Measurements from ENCODE around the gene SETBP1.

The SETBP1 gene

DNA sequence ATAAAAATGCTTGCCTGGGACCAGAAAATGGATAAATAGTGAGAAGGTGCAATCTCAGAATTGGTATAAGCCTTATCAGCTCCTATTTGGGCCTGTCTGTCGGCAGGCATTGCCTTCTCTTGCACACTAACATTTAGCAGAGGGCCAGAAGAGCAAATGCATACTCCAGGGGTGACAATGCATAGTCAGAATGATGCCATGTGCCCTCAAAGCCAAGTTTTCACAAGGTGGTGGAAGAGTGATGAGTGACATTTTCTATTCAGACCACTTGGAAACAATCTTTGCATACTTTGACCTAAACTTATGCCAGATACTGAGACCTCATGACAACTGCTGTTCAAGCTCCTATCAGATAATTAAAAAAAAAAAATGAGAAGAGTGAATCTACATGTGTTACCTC lies 276.3 kb downstream of the SETBP1 start:
- FAIRE-seq (no peak), DNase-seq (ENCODE audit: insufficient read length, low spot score) (no peak)
- TF ChIP-seq, protein P1, sequence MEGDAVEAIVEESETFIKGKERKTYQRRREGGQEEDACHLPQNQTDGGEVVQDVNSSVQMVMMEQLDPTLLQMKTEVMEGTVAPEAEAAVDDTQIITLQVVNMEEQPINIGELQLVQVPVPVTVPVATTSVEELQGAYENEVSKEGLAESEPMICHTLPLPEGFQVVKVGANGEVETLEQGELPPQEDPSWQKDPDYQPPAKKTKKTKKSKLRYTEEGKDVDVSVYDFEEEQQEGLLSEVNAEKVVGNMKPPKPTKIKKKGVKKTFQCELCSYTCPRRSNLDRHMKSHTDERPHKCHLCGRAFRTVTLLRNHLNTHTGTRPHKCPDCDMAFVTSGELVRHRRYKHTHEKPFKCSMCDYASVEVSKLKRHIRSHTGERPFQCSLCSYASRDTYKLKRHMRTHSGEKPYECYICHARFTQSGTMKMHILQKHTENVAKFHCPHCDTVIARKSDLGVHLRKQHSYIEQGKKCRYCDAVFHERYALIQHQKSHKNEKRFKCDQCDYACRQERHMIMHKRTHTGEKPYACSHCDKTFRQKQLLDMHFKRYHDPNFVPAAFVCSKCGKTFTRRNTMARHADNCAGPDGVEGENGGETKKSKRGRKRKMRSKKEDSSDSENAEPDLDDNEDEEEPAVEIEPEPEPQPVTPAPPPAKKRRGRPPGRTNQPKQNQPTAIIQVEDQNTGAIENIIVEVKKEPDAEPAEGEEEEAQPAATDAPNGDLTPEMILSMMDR (IDR thresholded peaks at IDR 0.05; ENCODE audit: insufficient read depth, missing control alignments), result no peak

DNA sequence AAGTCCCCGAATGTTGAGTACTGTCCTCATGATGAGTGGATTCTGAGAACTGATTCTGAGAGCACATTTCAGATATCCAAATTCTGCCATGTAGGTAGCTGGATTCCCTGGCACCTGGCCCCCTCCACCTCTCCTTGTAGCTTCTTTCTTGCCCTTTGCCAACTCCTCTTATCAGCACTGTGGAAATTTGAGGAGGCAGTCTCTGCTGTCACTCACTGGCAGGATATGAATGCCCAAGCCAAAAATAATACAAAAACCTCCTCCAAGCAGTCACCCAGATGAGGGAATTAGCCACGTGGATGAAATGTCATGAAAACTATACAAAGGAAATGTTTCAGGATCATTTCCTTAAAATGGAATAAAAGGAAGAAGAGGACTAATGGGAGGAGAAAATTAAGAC lies 276.8 kb downstream of the SETBP1 start:
- TF ChIP-seq, protein P1 (IDR thresholded peaks at IDR 0.05; ENCODE audit: insufficient read depth, missing control alignments), result no peak
- no peak for DNase-seq (ENCODE audit: insufficient read length, low spot score)
- FAIRE-seq, result no peak

DNA sequence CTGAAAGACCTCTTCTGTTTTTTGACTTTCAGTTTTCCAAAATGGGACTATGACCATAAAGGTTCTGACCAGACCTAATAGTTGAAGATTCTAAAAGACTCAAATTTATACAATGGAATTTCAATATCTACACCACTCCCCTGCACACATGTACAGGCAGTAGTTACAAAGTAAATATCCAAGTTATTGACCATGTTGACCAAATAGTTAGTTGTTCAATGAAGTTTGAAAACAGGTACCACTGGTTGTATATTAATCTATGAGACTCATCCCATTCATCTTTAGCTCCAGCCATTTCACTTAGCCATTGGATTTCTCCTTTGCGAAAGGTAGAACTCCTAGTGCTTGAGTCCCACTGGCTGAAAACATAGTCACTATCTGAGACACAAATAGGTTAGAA lies 277.4 kb downstream of the SETBP1 start:
- DNase-seq (ENCODE audit: insufficient read length, low spot score) (no peak), FAIRE-seq (no peak)
- TF ChIP-seq, protein P1 (IDR thresholded peaks at IDR 0.05; ENCODE audit: insufficient read depth, missing control alignments), result no peak

DNA sequence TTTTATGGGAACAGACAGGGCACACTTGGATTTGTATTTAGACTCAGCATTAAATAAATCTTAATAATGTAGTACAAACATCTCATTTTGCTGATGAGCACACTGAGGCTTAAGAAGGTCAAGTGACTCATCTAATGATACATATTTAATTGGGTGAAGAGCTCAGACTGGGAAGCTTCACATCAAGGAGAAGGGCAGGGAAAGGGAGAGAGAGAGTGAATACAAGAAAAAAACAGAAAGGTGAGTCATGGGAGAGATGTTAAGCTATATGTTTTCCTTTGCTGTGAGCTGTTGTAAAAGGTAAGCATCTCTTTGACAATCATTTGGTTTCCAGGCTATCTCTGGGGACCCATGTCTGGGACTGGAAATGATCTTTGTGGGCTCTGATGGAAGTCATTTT lies 277.8 kb downstream of the SETBP1 start:
- TF ChIP-seq, protein P1 (IDR thresholded peaks at IDR 0.05; ENCODE audit: insufficient read depth, missing control alignments), result no peak
- FAIRE-seq, result no peak
- DNase-seq (ENCODE audit: insufficient read length, low spot score), result no peak

DNA sequence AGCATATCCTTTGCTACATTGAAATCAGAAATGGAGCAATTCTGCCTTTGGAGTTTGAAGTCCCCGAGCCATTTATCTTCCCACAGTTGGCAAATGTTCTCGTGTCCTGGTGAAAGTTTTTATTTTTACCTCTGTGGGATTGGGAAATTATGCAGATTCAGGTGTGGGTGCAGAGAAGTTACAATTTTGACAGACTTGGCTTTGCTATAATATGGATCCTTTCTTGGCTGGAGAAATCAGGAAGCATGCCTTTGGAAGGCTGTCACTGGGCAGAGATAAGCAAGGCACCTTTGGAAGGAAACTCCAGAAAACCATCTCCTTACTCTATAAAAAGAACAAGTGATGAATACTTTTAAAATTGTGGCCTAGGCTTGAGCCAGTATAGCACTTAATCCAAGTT lies 278.3 kb downstream of the SETBP1 start:
- FAIRE-seq, result no peak
- DNase-seq (ENCODE audit: insufficient read length, low spot score), result no peak
- TF ChIP-seq, protein P1 (IDR thresholded peaks at IDR 0.05; ENCODE audit: insufficient read depth, missing control alignments), result no peak

DNA sequence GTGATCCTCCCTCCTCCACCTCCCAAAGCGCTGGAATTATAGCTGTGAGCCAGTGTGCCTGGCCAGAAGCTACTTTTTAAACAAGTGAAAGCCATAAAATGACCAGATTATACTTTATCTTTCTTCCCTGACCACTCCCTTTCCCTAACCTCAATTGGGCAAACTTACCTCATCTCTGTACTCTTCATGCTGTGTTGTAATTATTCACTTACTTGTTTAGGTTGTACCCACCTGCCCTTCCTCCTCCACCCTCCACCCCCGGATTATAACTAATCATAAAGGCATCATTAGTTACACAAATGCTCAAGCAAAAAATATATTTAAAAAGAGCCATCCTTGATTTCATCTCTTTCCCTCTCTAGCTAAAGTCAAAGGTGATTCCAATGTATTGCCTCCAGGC lies 279.9 kb downstream of the SETBP1 start:
- TF ChIP-seq, protein P1 (IDR thresholded peaks at IDR 0.05; ENCODE audit: insufficient read depth, missing control alignments), result no peak
- FAIRE-seq, result no peak
- no peak for DNase-seq (ENCODE audit: insufficient read length, low spot score)

DNA sequence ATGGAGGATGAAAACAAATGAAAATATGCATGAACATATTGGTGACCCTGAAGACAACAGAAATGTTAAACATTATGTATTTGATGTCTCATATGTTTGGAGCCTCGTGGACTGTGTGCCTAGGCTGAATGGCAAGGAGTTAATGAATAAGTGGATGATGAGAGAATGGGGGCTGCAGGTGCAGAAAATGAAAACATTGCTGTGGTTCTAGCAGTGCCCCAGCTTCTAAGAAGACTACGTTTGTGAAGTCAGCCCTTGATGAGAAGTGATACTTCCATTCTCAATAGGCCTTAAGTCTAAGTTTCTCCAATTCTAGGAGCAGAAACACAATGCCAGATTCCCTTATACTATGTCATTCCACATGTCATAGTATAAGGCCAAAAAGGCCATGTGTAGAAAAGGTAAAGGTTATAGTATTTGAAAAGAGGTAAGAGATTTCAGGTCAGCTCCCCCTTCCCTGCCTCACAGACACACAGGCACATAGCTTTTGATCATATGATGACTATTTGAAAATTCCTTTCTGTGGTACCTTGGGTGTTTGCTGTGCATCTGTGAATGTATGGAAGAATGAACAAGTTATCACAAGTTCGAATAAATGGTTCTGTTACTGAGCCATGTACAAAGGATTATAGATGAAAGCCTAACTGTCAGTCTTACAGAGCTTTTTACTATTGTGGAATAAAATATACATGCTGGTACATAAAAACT lies 280.8 kb downstream of the SETBP1 start:
- FAIRE-seq (no peak), DNase-seq (ENCODE audit: insufficient read length, low spot score) (no peak)
- TF ChIP-seq, protein P1 (IDR thresholded peaks at IDR 0.05; ENCODE audit: insufficient read depth, missing control alignments), result no peak
